Left kidney (tissue), 8 donors: ENCODE measurements around the gene DHFR. TPM values are rescaled to one million over a fixed set of nuclear protein-coding genes. Genes with fewer than 3 reads are reported as not detected.
"Not testable (repeated sequence)": the region's sequence is repeated elsewhere in the genome, so short reads cannot be mapped to it uniquely, and the experiment has no call there.

ENCODE experiments used
- DNase-seq: peaks from one replicate; pipeline ENCODE4 v3.0.0-alpha.2; 2013
- long read RNA-seq, 8 donors: transcript quantifications; one replicate each; lab custom pipeline, GENCODE V29; 2026
- polyA plus RNA-seq: library from polyadenylated mRNA; unstranded; fragments of 120-200 nt; gene quantifications from one replicate; pipeline ENCODE4 v1.2.1, GENCODE V29; 2013; ENCODE audit not compliant: insufficient read length

Gene DHFR
- 96.1 TPM for polyA plus RNA-seq
- long read RNA-seq, donor 1, transcript DHFR-201 (6 exons, 3,917 nt) = major isoform, 24 of 29 reads
- long read RNA-seq, donor 1, partial matches to known transcripts = 0 of 29 reads
- long read RNA-seq, donor 1, other reads (novel, unspliced or antisense) = 5 of 29 reads
- long read RNA-seq, donor 2, transcript DHFR-201 (6 exons, 3,917 nt) = major isoform, 12 of 23 reads
- long read RNA-seq, donor 2, partial matches to known transcripts = 0 of 23 reads
- long read RNA-seq, donor 2, other reads (novel, unspliced or antisense) = 11 of 23 reads
- long read RNA-seq, donor 3, transcript DHFR-201 (6 exons, 3,917 nt) = major isoform, 21 of 22 reads
- long read RNA-seq, donor 3, partial matches to known transcripts = 0 of 22 reads
- long read RNA-seq, donor 3, other reads (novel, unspliced or antisense) = 0 of 22 reads
- long read RNA-seq, donor 4, partial matches to known transcripts = 0 of 1 reads
- long read RNA-seq, donor 4, other reads (novel, unspliced or antisense) = 0 of 1 reads
- long read RNA-seq, donor 5, transcript DHFR-201 (6 exons, 3,917 nt) = major isoform, 20 of 22 reads
- long read RNA-seq, donor 5, partial matches to known transcripts = 0 of 22 reads
- long read RNA-seq, donor 5, other reads (novel, unspliced or antisense) = 0 of 22 reads
- long read RNA-seq, donor 6, transcript DHFR-201 (6 exons, 3,917 nt) = major isoform, 19 of 26 reads
- long read RNA-seq, donor 6, partial matches to known transcripts = 5 of 26 reads
- long read RNA-seq, donor 6, other reads (novel, unspliced or antisense) = 0 of 26 reads
- long read RNA-seq, donor 7, transcript DHFR-201 (6 exons, 3,917 nt) = major isoform, 31 of 50 reads
- long read RNA-seq, donor 7, partial matches to known transcripts = 19 of 50 reads
- long read RNA-seq, donor 7, other reads (novel, unspliced or antisense) = 0 of 50 reads
- long read RNA-seq, donor 8, partial matches to known transcripts = 0 of 5 reads
- long read RNA-seq, donor 8, other reads (novel, unspliced or antisense) = 0 of 5 reads

GRCh38 chr5:80654391-80655230, at the start of gene DHFR, which contains the start of gene MSH3:
Gene DHFR (minus strand): TSS chr5:80654983. CDS start chr5:80654489, 494 bp downstream.
Gene MSH3 (plus strand): TSS chr5:80654652. CDS start chr5:80654728, 76 bp downstream.
- DNase-seq = peak; percentile 82

GRCh38 chr5:80704221-80704620, 49.4 kb upstream of the DHFR start:
- DNase-seq = no peak

- no peak for DNase-seq
These were observed 49.0 kb upstream of the DHFR start for GRCh38 chr5:80703747-80704146.

GRCh38 chr5:80703291-80703690, 48.5 kb upstream of the DHFR start:
- DNase-seq = no peak

- no peak for DNase-seq
These were observed 46.8 kb upstream of the DHFR start for GRCh38 chr5:80701597-80701996.

GRCh38 chr5:80698369-80698768, 43.6 kb upstream of the DHFR start:
- no peak for DNase-seq

- DNase-seq = no peak
These were observed 42.3 kb upstream of the DHFR start for GRCh38 chr5:80697100-80697499.

- DNase-seq = no peak
These were observed 41.7 kb upstream of the DHFR start for GRCh38 chr5:80696450-80696849.

GRCh38 chr5:80695666-80696065, 40.9 kb upstream of the DHFR start:
- no peak for DNase-seq

- no peak for DNase-seq
These were observed 34.8 kb upstream of the DHFR start for GRCh38 chr5:80689627-80690026.

GRCh38 chr5:80688648-80689420, 34.1 kb upstream of the DHFR start:
- DNase-seq = no peak

- DNase-seq = peak; percentile 19
These were observed 32.0 kb upstream of the DHFR start for GRCh38 chr5:80686757-80687156.

GRCh38 chr5:80676706-80677105, 21.9 kb upstream of the DHFR start:
- no peak for DNase-seq

GRCh38 chr5:80672140-80672736, 17.5 kb upstream of the DHFR start:
- peak; percentile 79 for DNase-seq

GRCh38 chr5:80668016-80668969, 13.5 kb upstream of the DHFR start:
- no peak for DNase-seq

- DNase-seq = no peak
These were observed 12.6 kb upstream of the DHFR start for GRCh38 chr5:80667384-80667783.

- no peak for DNase-seq
These were observed 10.3 kb upstream of the DHFR start for GRCh38 chr5:80665057-80665456.

- DNase-seq = no peak
These were observed 7.3 kb upstream of the DHFR start for GRCh38 chr5:80662108-80662507.

GRCh38 chr5:80660661-80661060, 5.9 kb upstream of the DHFR start:
- DNase-seq = not testable (repeated sequence)
